Measurements from ENCODE around the gene ALK. TPM values are rescaled to one million over a fixed set of nuclear protein-coding genes. Genes with fewer than 3 reads are reported as not detected.

The ALK gene
- total RNA-seq, 1 experiment from 2014 or later, result 14.7 TPM

GRCh38 chr2:29360016-29360784 is 561.2 kb downstream of the ALK start:
- H3K36me3 ChIP-seq (ENCODE audit: insufficient read depth, low read length, poor library complexity, severe bottlenecking), result no peaks in the 10 kb centered on the region
- intact Hi-C loops (cut with micrococcal nuclease; ENCODE audit: unreplicated experiment), result no loop called here
- CTCF ChIA-PET, result no interaction called here
- POLR2A ChIA-PET (ENCODE audit: low non-redundant PET), result no interaction called here
- H3K27me3 ChIP-seq (replicated peaks; ENCODE audit: insufficient read depth, low read depth, low read length, poor library complexity), result no peaks in the 10 kb centered on the region
- no peak overlapping the region for H3K4me3 ChIP-seq (ENCODE audit: low read depth, low read length, poor library complexity, severe bottlenecking)
- H3K27ac ChIP-seq (ENCODE audit: low read depth, low read length, poor library complexity, severe bottlenecking), result no peak overlapping the region
- H3K4me1 ChIP-seq (ENCODE audit: insufficient read depth, low read length, poor library complexity, severe bottlenecking), result no peaks in the 10 kb centered on the region
- BruUV-seq (replicated peaks), result no TSS peak
- TF ChIP-seq CTCF (conservative IDR thresholded peaks at IDR 0.05; ENCODE audit: low read depth, low read length), result no peak
- TF ChIP-seq EZH2 (IDR thresholded peaks at IDR 0.05; ENCODE audit: borderline replicate concordance, low read depth, low read length, poor library complexity, severe bottlenecking), result no peak
- DNase-seq (ENCODE audit: low spot score), result no peak
- H3K9me3 ChIP-seq (ENCODE audit: low read depth, low read length, poor library complexity, severe bottlenecking), result no peaks in the 10 kb centered on the region

GRCh38 chr2:29353403-29353991 is 567.9 kb downstream of the ALK start:
- CTCF ChIA-PET, result no interaction called here
- no TSS peak for BruUV-seq (replicated peaks)
- intact Hi-C loops (cut with micrococcal nuclease; ENCODE audit: unreplicated experiment), result no loop called here

GRCh38 chr2:29351916-29352591 is 569.3 kb downstream of the ALK start:
- Histone ChIP-seq H3K4me1 (ENCODE audit: insufficient read depth, low read length, poor library complexity, severe bottlenecking) (no peaks in the 10 kb centered on the region), H3K27ac (ENCODE audit: low read depth, low read length, poor library complexity, severe bottlenecking) (no peak overlapping the region), H3K4me3 (ENCODE audit: low read depth, low read length, poor library complexity, severe bottlenecking) (no peak overlapping the region), H3K27me3 (replicated peaks; ENCODE audit: insufficient read depth, low read depth, low read length, poor library complexity) (no peaks in the 10 kb centered on the region), H3K36me3 (ENCODE audit: insufficient read depth, low read length, poor library complexity, severe bottlenecking) (no peaks in the 10 kb centered on the region), H3K9me3 (ENCODE audit: low read depth, low read length, poor library complexity, severe bottlenecking) (no peaks in the 10 kb centered on the region)
- POLR2A ChIA-PET (ENCODE audit: low non-redundant PET), result no interaction called here
- no TSS peak for BruUV-seq (replicated peaks)
- TF ChIP-seq CTCF (conservative IDR thresholded peaks at IDR 0.05; ENCODE audit: low read depth, low read length) (no peak), EZH2 (IDR thresholded peaks at IDR 0.05; ENCODE audit: borderline replicate concordance, low read depth, low read length, poor library complexity, severe bottlenecking) (no peak)
- CTCF ChIA-PET, result no interaction called here
- no peak for DNase-seq (ENCODE audit: low spot score)
- intact Hi-C loops (cut with micrococcal nuclease; ENCODE audit: unreplicated experiment), result no loop called here

More at GRCh38 chr2:29353403-29353991, 567.9 kb downstream of the ALK start:
- no peak for TF ChIP-seq CTCF (conservative IDR thresholded peaks at IDR 0.05; ENCODE audit: low read depth, low read length)
- TF ChIP-seq EZH2 (IDR thresholded peaks at IDR 0.05; ENCODE audit: borderline replicate concordance, low read depth, low read length, poor library complexity, severe bottlenecking), result no peak
- Histone ChIP-seq H3K4me3 (ENCODE audit: low read depth, low read length, poor library complexity, severe bottlenecking) (no peak overlapping the region), H3K27me3 (replicated peaks; ENCODE audit: insufficient read depth, low read depth, low read length, poor library complexity) (no peaks in the 10 kb centered on the region), H3K36me3 (ENCODE audit: insufficient read depth, low read length, poor library complexity, severe bottlenecking) (no peaks in the 10 kb centered on the region), H3K9me3 (ENCODE audit: low read depth, low read length, poor library complexity, severe bottlenecking) (no peaks in the 10 kb centered on the region), H3K4me1 (ENCODE audit: insufficient read depth, low read length, poor library complexity, severe bottlenecking) (no peaks in the 10 kb centered on the region), H3K27ac (ENCODE audit: low read depth, low read length, poor library complexity, severe bottlenecking) (no peak overlapping the region)
- no peak for DNase-seq (ENCODE audit: low spot score)
- POLR2A ChIA-PET (ENCODE audit: low non-redundant PET), result no interaction called here

Data from A673 (cell line).